Stimulated activated CD8-positive, alpha-beta memory T cell treated with anti-CD3 and anti-CD28 coated beads, Interleukin-2, amount 100 ng/mL, for 48 hours (primary cell): ENCODE measurements around the gene KCNG1.
"Not testable (repeated sequence)": the region's sequence is repeated elsewhere in the genome, so short reads cannot be mapped to it uniquely, and the experiment has no call there.

Experiments used
- DNase-seq, 2 donors: peaks; one replicate each; pipeline ENCODE4 v3.0.0-alpha.2; 2020; ENCODE audit warnings: low read depth in 2 of 2

KCNG1 gene

GRCh38 chr20:51022803-51023616, at the start of gene KCNG1:
Gene KCNG1, minus strand, starts transcription at chr20:51023107. Its CDS starts 12,769 bp downstream, at chr20:51010338.
- DNase-seq = peak; percentile 52 to 59

GRCh38 chr20:51070621-51071020, 47.7 kb upstream of the KCNG1 start:
- no peak for DNase-seq

GRCh38 chr20:51067792-51068191, 44.9 kb upstream of the KCNG1 start:
- DNase-seq = no peak

GRCh38 chr20:51065615-51066014, 42.7 kb upstream of the KCNG1 start:
- DNase-seq = no peak

- no peak for DNase-seq
Measured at GRCh38 chr20:51064137-51064536, 41.2 kb upstream of the KCNG1 start.

- DNase-seq = peak; percentile 30 to 43
Measured at GRCh38 chr20:51062065-51062464, 39.2 kb upstream of the KCNG1 start.

GRCh38 chr20:51061418-51062045, 38.6 kb upstream of the KCNG1 start:
- no peak for DNase-seq

GRCh38 chr20:51060301-51060700, 37.4 kb upstream of the KCNG1 start:
- no peak for DNase-seq

GRCh38 chr20:51059862-51060261, 37.0 kb upstream of the KCNG1 start:
- no peak for DNase-seq

- no peak for DNase-seq
Measured at GRCh38 chr20:51058017-51058416, 35.1 kb upstream of the KCNG1 start.

- no peak for DNase-seq
Measured at GRCh38 chr20:51054233-51054632, 31.3 kb upstream of the KCNG1 start.

- DNase-seq = no peak
Measured at GRCh38 chr20:51050531-51051075, 27.7 kb upstream of the KCNG1 start.

GRCh38 chr20:51046021-51046985, 23.4 kb upstream of the KCNG1 start:
- DNase-seq = no peak

GRCh38 chr20:51045492-51045891, 22.6 kb upstream of the KCNG1 start:
- not testable (repeated sequence) for DNase-seq

GRCh38 chr20:51044796-51045195, 21.9 kb upstream of the KCNG1 start:
- DNase-seq = no peak

GRCh38 chr20:51043811-51044210, 20.9 kb upstream of the KCNG1 start:
- no peak for DNase-seq

GRCh38 chr20:51042657-51043247, 19.8 kb upstream of the KCNG1 start:
- no peak for DNase-seq

GRCh38 chr20:51042064-51042463, 19.2 kb upstream of the KCNG1 start:
- DNase-seq = no peak

GRCh38 chr20:51037532-51038115, 14.7 kb upstream of the KCNG1 start:
- no peak for DNase-seq

- DNase-seq = no peak
Measured at GRCh38 chr20:51036827-51037531, 14.1 kb upstream of the KCNG1 start.
